Stimulated activated CD8-positive, alpha-beta memory T cell treated with anti-CD3 and anti-CD28 coated beads, Interleukin-4, amount 100 ng/mL, for 24 hours (primary cell): ENCODE data around the gene ABCC1.

Source experiments
- DNase-seq: peaks from one replicate; pipeline ENCODE4 v3.0.0-alpha.2; 2020; ENCODE audit warnings: low read depth

Gene ABCC1

GRCh38 chr16:16021020-16021419, 71.6 kb downstream of the ABCC1 start:
- no peak for DNase-seq

GRCh38 chr16:16021646-16021987, 72.2 kb downstream of the ABCC1 start:
- DNase-seq = no peak

- DNase-seq = no peak
These were observed 72.7 kb downstream of the ABCC1 start for GRCh38 chr16:16021988-16022682.

GRCh38 chr16:16022683-16023064, 73.3 kb downstream of the ABCC1 start:
- no peak for DNase-seq

GRCh38 chr16:16025214-16025968, 76.0 kb downstream of the ABCC1 start:
- DNase-seq = peak; percentile 28

- no peak for DNase-seq
These were observed 78.4 kb downstream of the ABCC1 start for GRCh38 chr16:16027728-16028310.

- DNase-seq = no peak
These were observed 79.0 kb downstream of the ABCC1 start for GRCh38 chr16:16028311-16028999.

GRCh38 chr16:16029431-16030011, 80.1 kb downstream of the ABCC1 start:
- no peak for DNase-seq

GRCh38 chr16:16030449-16030848, 81.0 kb downstream of the ABCC1 start:
- DNase-seq = no peak

GRCh38 chr16:16031401-16031800, 82.0 kb downstream of the ABCC1 start:
- DNase-seq = no peak

- no peak for DNase-seq
These were observed 83.0 kb downstream of the ABCC1 start for GRCh38 chr16:16032271-16032979.

GRCh38 chr16:16033208-16033717, 83.8 kb downstream of the ABCC1 start:
- DNase-seq = no peak

- no peak for DNase-seq
These were observed 87.0 kb downstream of the ABCC1 start for GRCh38 chr16:16036359-16036792.

- DNase-seq = no peak
These were observed 88.1 kb downstream of the ABCC1 start for GRCh38 chr16:16037521-16037920.

- DNase-seq = no peak
These were observed 88.6 kb downstream of the ABCC1 start for GRCh38 chr16:16037970-16038369.

- no peak for DNase-seq
These were observed 89.5 kb downstream of the ABCC1 start for GRCh38 chr16:16038950-16039349.

- no peak for DNase-seq
These were observed 91.9 kb downstream of the ABCC1 start for GRCh38 chr16:16041196-16041892.

- no peak for DNase-seq
These were observed 92.7 kb downstream of the ABCC1 start for GRCh38 chr16:16042076-16042475.

GRCh38 chr16:16045296-16045695, 95.9 kb downstream of the ABCC1 start:
- DNase-seq = no peak

- DNase-seq = no peak
These were observed 96.5 kb downstream of the ABCC1 start for GRCh38 chr16:16045879-16046278.

GRCh38 chr16:16047761-16048160, 98.3 kb downstream of the ABCC1 start:
- no peak for DNase-seq
